C4-2B (cell line): ENCODE measurements around the gene DHX29.

Experiments used
- CTCF ChIP-seq: fragments of 450-650 bp; conservative IDR thresholded peaks from 2 replicates; pipeline ENCODE4 v1.5.1; 2017; ENCODE audit warnings: mild to moderate bottlenecking
- ZFX ChIP-seq: fragments of 450-650 bp; IDR thresholded peaks from 2 replicates; pipeline ENCODE4 v1.6.1; 2017

GRCh38 chr5:55218967-55219366, 88.5 kb downstream of the DHX29 start:
- TF ChIP-seq CTCF (no peak), ZFX (no peak)
